HepG2 (cell line): Measurements from ENCODE around the gene MMP12. TPM values are rescaled to one million over a fixed set of nuclear protein-coding genes. Genes with fewer than 3 reads are reported as not detected.
A peak's percentile ranks its signal among the peaks of the same experiment; 100 is the strongest.

Source experiments
- ATAC-seq: fragments of 200-7000 bp; cut with Tn5 transposase; 3 replicates; pipeline ENCODE4 v1.9.1; 2020; ENCODE audit warnings: mild to moderate bottlenecking, moderate library complexity
- BruUV-seq: library from RNA; stranded (reverse); fragments of 400-500 nt; replicated peaks from 2 replicates; lab custom pipeline; 2021; lab: Mats Ljungman, UMichigan
- CTCF ChIA-PET: fragments of 300-600 bp; formaldehyde crosslinking; extraction: SDS; loops from one replicate; lab custom pipeline; 2021; ENCODE audit warnings: low total read pairs, inconsistent platforms, low intra/inter-chr PET ratio; lab: Yijun Ruan, JAX
- POLR2A ChIA-PET: fragments of 350-600 bp; sonication (Branson Sonifier 250); formaldehyde crosslinking; loops from one replicate; lab custom pipeline; 2020; ENCODE audit warnings: antibody characterized with exemption, inconsistent platforms; lab: Yijun Ruan, JAX
- DNase-seq: peaks from one replicate; pipeline ENCODE4 v3.0.0-alpha.2; 2015; ENCODE audit warnings: low spot score
- FAIRE-seq: peaks from 3 replicates; lab custom pipeline; 2011; peaks lifted over from hg19 to GRCh38; lab: Jason Lieb, UNC
- H2AFZ ChIP-seq: one replicate; pipeline ENCODE4 v1.6.1; 2011; ENCODE audit warnings: low read length, inconsistent platforms
- H3K27ac ChIP-seq: fragments of 300-600 bp; 3 replicates; pipeline ENCODE4 v1.8.0; 2011; ENCODE audit warnings: mixed run types, mild to moderate bottlenecking, mixed read lengths, low read length, inconsistent platforms; ENCODE audit not compliant: insufficient read depth; ENCODE audit errors: extremely low read length
- H3K27me3 ChIP-seq, 2 experiments: fragments of 200-600 bp in 1 of 2; 2 replicates in 1 of 2; 3 replicates in 1 of 2; pipeline versions ENCODE4 v1.6.0 to v1.8.0; 2011; ENCODE audit warnings: low read length in 2 of 2, mild to moderate bottlenecking in 2 of 2, moderate library complexity in 2 of 2, inconsistent platforms in 1 of 2; ENCODE audit not compliant: insufficient read depth in 2 of 2, control insufficient read depth in 1 of 2
- H3K36me3 ChIP-seq, 2 experiments: fragments of 200-600 bp in 1 of 2; replicated peaks in 1 of 2; 2 replicates in 1 of 2; 3 replicates in 1 of 2; pipeline versions ENCODE4 v1.5.1 to v1.8.0; 2011; ENCODE audit warnings: low read length in 2 of 2, inconsistent platforms in 1 of 2; ENCODE audit not compliant: insufficient read depth in 2 of 2, control insufficient read depth in 1 of 2
- H3K4me1 ChIP-seq: 2 replicates; pipeline ENCODE4 v1.5.1; 2012; ENCODE audit warnings: low read length, inconsistent platforms; ENCODE audit not compliant: insufficient read depth
- H3K4me2 ChIP-seq: 2 replicates; pipeline ENCODE4 v1.6.0; 2011; ENCODE audit warnings: low read depth, low read length, inconsistent platforms
- H3K4me3 ChIP-seq, 3 experiments: fragments of 200-600 bp in 1 of 3; sonication (generic), shearing (Covaris generic) in 1 of 3; replicated peaks in 1 of 3; 2 replicates each; pipeline ENCODE4 v1.5.1; 2011 to 2016; ENCODE audit warnings: low read length in 3 of 3, inconsistent platforms in 2 of 3, low read depth in 2 of 3, mild to moderate bottlenecking in 2 of 3, control low read depth in 1 of 3, mixed read lengths in 1 of 3; ENCODE audit not compliant: insufficient read depth in 1 of 3
- H3K79me2 ChIP-seq: one replicate; pipeline ENCODE4 v1.6.1; 2011; ENCODE audit warnings: low read length, inconsistent platforms; ENCODE audit not compliant: insufficient read depth
- H3K9ac ChIP-seq: 2 replicates; pipeline ENCODE4 v1.6.0; 2011; ENCODE audit warnings: mild to moderate bottlenecking, low read depth, low read length, inconsistent platforms; ENCODE audit not compliant: insufficient read depth
- H3K9me3 ChIP-seq: 2 replicates; pipeline ENCODE4 v1.5.1; 2012; ENCODE audit warnings: mild to moderate bottlenecking, low read length
- H4K20me1 ChIP-seq: 2 replicates; pipeline ENCODE4 v1.6.0; 2011; ENCODE audit warnings: inconsistent platforms, mild to moderate bottlenecking, low read length, moderate library complexity; ENCODE audit not compliant: insufficient read depth
- ATF6 ChIP-seq: sonication (generic); formaldehyde crosslinking; conservative IDR thresholded peaks from 2 replicates; pipeline ENCODE4 v1.4.0; 2020; ENCODE audit warnings: missing genetic modification reagents
- ELF3 ChIP-seq: IDR thresholded peaks from 2 replicates; pipeline ENCODE4 v1.6.1; 2016; ENCODE audit warnings: missing genetic modification reagents, missing compliant biosample characterization
- FOXA3 ChIP-seq: IDR thresholded peaks from 2 replicates; pipeline ENCODE4 v1.6.1; 2016; ENCODE audit warnings: missing genetic modification reagents, missing compliant biosample characterization
- FOXK1 ChIP-seq: sonication (generic); formaldehyde crosslinking; IDR thresholded peaks from 2 replicates; pipeline ENCODE4 v1.4.0; 2020; ENCODE audit warnings: low read depth, missing genetic modification reagents, borderline replicate concordance
- GABPB1 ChIP-seq: IDR thresholded peaks from 2 replicates; pipeline ENCODE4 v1.6.1; 2016; ENCODE audit warnings: mild to moderate bottlenecking, missing genetic modification reagents, moderate library complexity, missing compliant biosample characterization
- HNF4A ChIP-seq: sonication (generic); formaldehyde crosslinking; IDR thresholded peaks from 2 replicates; pipeline ENCODE4 v1.4.0; 2020; ENCODE audit warnings: missing genetic modification reagents
- IKZF4 ChIP-seq: sonication (generic); formaldehyde crosslinking; IDR thresholded peaks from 2 replicates; pipeline ENCODE4 v1.5.1; 2020; ENCODE audit warnings: borderline replicate concordance, mild to moderate bottlenecking, low read depth, missing genetic modification reagents; ENCODE audit errors: not compliant biosample characterization
- NFKBIZ ChIP-seq: IDR thresholded peaks from 2 replicates; pipeline ENCODE4 v1.6.1; 2018; ENCODE audit warnings: missing genetic modification reagents, missing compliant biosample characterization
- PHF20 ChIP-seq: sonication (generic); formaldehyde crosslinking; IDR thresholded peaks from 2 replicates; pipeline ENCODE4 v1.5.0; 2020; ENCODE audit warnings: mild to moderate bottlenecking, missing genetic modification reagents
- PHF21A ChIP-seq: sonication (generic); formaldehyde crosslinking; IDR thresholded peaks from 2 replicates; pipeline ENCODE4 v1.5.0; 2020; ENCODE audit warnings: mild to moderate bottlenecking, missing genetic modification reagents
- PLRG1 ChIP-seq: fragments of 450-650 bp; conservative IDR thresholded peaks from 2 replicates; pipeline ENCODE4 v1.6.1; 2016
- THAP9 ChIP-seq: sonication (generic); formaldehyde crosslinking; IDR thresholded peaks from 2 replicates; pipeline ENCODE4; 2020; ENCODE audit warnings: missing genetic modification reagents, mild to moderate bottlenecking, borderline replicate concordance
- ZBTB26 ChIP-seq: IDR thresholded peaks from 2 replicates; pipeline ENCODE4 v1.6.1; 2016; ENCODE audit warnings: missing compliant biosample characterization, missing genetic modification reagents, borderline replicate concordance
- ZBTB7A ChIP-seq: sonication (generic); formaldehyde crosslinking; IDR thresholded peaks from 2 replicates; pipeline ENCODE4 v1.8.0; 2022; ENCODE audit warnings: mild to moderate bottlenecking, missing genetic modification reagents
- ZC3H13 ChIP-seq: sonication (generic); formaldehyde crosslinking; IDR thresholded peaks from 2 replicates; pipeline ENCODE4 v1.8.1; 2023; ENCODE audit warnings: mild to moderate bottlenecking, missing genetic modification reagents, moderate library complexity
- ZNF207 ChIP-seq: fragments of 450-650 bp; IDR thresholded peaks from 2 replicates; pipeline ENCODE4 v1.6.1; 2016; ENCODE audit warnings: antibody characterized with exemption, borderline replicate concordance
- ZNF3 ChIP-seq: IDR thresholded peaks from 2 replicates; pipeline ENCODE4 v1.7.0; 2017; ENCODE audit warnings: inconsistent platforms
- ZNF597 ChIP-seq: sonication (generic); formaldehyde crosslinking; IDR thresholded peaks from 2 replicates; pipeline ENCODE4 v1.5.0; 2020; ENCODE audit warnings: missing genetic modification reagents
- WGBS: methylation state at CpG from one replicate; pipeline ENCODE4 v1.1.6; 2017; ENCODE audit warnings: low lambda C conversion rate; 5-methylcytosine and 5-hydroxymethylcytosine counted together
- in situ Hi-C: cut with HindIII; loops from 2 replicates; pipeline ENCODE4 v1.10.0; 2017; ENCODE audit warnings: low pct_unique_long_range_greater_than_20kb; ENCODE audit not compliant: extremely low pct_ligation_motif_present
- intact Hi-C: fragments of 100-400 bp; cut with micrococcal nuclease; formaldehyde crosslinking; loops from one replicate; pipeline ENCODE4 v1.10.0; 2022; ENCODE audit not compliant: unreplicated experiment
- polyA plus RNA-seq, 8 experiments: library from polyadenylated mRNA; depleted of rRNA in 3 of 8; stranded (reverse) in 7 of 8; unstranded in 1 of 8; fragments of >200 nt; fragmentation: Illumina TruSeq in 4 of 8; extraction: Trizol in 4 of 8; gene quantifications; 2 replicates each; pipeline versions ENCODE4 v1.2.1 to v1.2.3, GENCODE V29; 2011 to 2016; ENCODE audit warnings: low read depth in 4 of 8, missing spikeins in 1 of 8, mixed read lengths in 1 of 8; ENCODE audit not compliant: insufficient read depth in 1 of 8
- total RNA-seq, 5 experiments: library from RNA; depleted of rRNA; stranded (reverse); fragments of >200 nt; fragmentation: Illumina TruSeq; extraction: Trizol; gene quantifications; 2 replicates each; pipeline ENCODE4 v1.2.3, GENCODE V29; 2016; ENCODE audit warnings: low read depth in 1 of 5

MMP12 gene
- total and polyA plus RNA-seq, 2 of the 13 experiments (the other 11 are each of a cell fraction or from before 2014, with no cell fraction given): not detected

GRCh38 chr11:102824556-102824955 is 50.2 kb downstream of the MMP12 start (continued):
- no peak for TF ChIP-seq ZNF597 (CRISPR knock-in tag)
- TF ChIP-seq PLRG1: no peak
- no peak for TF ChIP-seq ZBTB7A
- TF ChIP-seq ZNF207: no peak
- no peak for TF ChIP-seq NFKBIZ (CRISPR knock-in tag)

- intact Hi-C loops (no loop called here), in situ Hi-C loops (no loop called here)
- WGBS: 27% methylated on average over 3 of the region's 6 CpGs
- peak; percentile 65 for TF ChIP-seq ELF3
- no peak for TF ChIP-seq IKZF4 (CRISPR knock-in tag)
- TF ChIP-seq THAP9 (CRISPR knock-in tag): peak; percentile 36; the same call in 1 of the 2 replicates
- TF ChIP-seq ZC3H13 (CRISPR knock-in tag): no peak
- no peak for TF ChIP-seq PHF20 (CRISPR knock-in tag)
- 0 out of 2 replicates have a peak, but pooled peaks have one; percentile 18 for TF ChIP-seq FOXK1 (CRISPR knock-in tag)
- TF ChIP-seq ATF6 (CRISPR knock-in tag): no peak
- TF ChIP-seq ZBTB26 (CRISPR knock-in tag): no peak
- TF ChIP-seq FOXA3 (CRISPR knock-in tag): 0 out of 2 replicates have a peak, but pooled peaks have one; percentile 33
- TF ChIP-seq HNF4A (CRISPR knock-in tag): peak; percentile 24
- 0 out of 2 replicates have a peak, but pooled peaks have one; percentile 19 for TF ChIP-seq PHF21A (CRISPR knock-in tag)
- 0 out of 2 replicates have a peak, but pooled peaks have one; percentile 16 for TF ChIP-seq GABPB1 (CRISPR knock-in tag)
- no peak for TF ChIP-seq ZNF3 (CRISPR knock-in tag)
Observed at GRCh38 chr11:102819491-102819890, 55.3 kb downstream of the MMP12 start.

More at GRCh38 chr11:102819491-102819890, 55.3 kb downstream of the MMP12 start:
- FAIRE-seq (no peak), DNase-seq (peak; percentile 37), ATAC-seq (peak; percentile 95)
- Histone ChIP-seq H3K79me2 (no peaks in the 10 kb centered on the region), H2AFZ (no peak overlapping the region), H4K20me1 (no peaks in the 10 kb centered on the region), H3K9ac (no peak overlapping the region), H3K9me3 (no peaks in the 10 kb centered on the region), H3K4me2 (peak overlapping the region; percentile 45), H3K27ac (no peak overlapping the region), H3K27me3 (no peaks in the 10 kb centered on the region), H3K36me3 (no peaks in the 10 kb centered on the region), H3K4me1 (no peaks in the 10 kb centered on the region), H3K4me3 (peak overlapping the region in 1 of 3 experiments; percentile 33; a peak in 1 of 6 replicates)
- ChIA-PET POLR2A (no interaction called here), CTCF (no interaction called here)
- BruUV-seq: no TSS peak
